GM12801 (cell line): ENCODE results near the gene STXBP4.

Experiments used
- TF ChIP-seq, protein P1 (sequence below): IDR thresholded peaks from one replicate; pipeline ENCODE4 v1.5.1; 2011; ENCODE audit warnings: control low read depth; ENCODE audit not compliant: insufficient read length; ENCODE audit errors: extremely low read depth

STXBP4 gene

DNA sequence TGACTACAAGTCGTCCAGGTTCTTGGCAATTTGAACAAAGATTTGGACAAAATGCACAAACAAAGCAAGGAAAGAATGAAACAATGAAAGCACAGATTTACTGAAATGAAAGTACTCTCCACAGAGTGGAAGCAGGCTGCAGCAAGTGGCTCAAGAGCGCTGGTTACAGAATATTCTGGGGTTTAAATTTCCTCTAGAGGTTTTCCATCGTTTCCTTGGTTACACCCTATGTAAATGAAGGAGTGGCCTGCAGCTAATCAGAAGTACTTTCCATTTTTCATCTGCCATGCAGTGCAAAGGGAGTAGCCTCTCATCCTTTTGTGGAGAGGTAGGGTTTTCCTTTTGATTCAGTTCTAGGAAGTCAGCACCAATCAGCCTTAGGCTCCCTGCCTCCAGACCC is 11.8 kb downstream of the STXBP4 start:
- TF ChIP-seq, protein P1, sequence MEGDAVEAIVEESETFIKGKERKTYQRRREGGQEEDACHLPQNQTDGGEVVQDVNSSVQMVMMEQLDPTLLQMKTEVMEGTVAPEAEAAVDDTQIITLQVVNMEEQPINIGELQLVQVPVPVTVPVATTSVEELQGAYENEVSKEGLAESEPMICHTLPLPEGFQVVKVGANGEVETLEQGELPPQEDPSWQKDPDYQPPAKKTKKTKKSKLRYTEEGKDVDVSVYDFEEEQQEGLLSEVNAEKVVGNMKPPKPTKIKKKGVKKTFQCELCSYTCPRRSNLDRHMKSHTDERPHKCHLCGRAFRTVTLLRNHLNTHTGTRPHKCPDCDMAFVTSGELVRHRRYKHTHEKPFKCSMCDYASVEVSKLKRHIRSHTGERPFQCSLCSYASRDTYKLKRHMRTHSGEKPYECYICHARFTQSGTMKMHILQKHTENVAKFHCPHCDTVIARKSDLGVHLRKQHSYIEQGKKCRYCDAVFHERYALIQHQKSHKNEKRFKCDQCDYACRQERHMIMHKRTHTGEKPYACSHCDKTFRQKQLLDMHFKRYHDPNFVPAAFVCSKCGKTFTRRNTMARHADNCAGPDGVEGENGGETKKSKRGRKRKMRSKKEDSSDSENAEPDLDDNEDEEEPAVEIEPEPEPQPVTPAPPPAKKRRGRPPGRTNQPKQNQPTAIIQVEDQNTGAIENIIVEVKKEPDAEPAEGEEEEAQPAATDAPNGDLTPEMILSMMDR, result no peak

DNA sequence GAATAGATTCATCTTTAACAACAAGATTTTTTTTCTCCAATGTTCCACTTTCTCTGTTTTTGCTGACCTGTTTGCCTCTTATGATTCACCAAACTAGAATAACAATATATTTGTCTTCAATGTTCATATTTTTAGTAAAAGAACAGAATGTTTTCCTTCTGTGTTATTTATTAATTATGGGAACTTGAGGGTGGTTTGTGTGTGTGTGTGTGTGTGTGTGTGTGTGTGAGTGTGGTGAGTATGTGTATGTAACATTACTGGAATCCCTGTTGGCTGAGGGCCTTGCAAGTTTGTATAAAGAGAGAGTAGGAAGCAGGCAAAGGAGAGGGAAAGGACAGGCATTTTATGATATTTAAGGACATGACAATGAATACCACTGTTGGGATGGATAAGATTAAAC is 13.8 kb downstream of the STXBP4 start:
- TF ChIP-seq, protein P1, result no peak

DNA sequence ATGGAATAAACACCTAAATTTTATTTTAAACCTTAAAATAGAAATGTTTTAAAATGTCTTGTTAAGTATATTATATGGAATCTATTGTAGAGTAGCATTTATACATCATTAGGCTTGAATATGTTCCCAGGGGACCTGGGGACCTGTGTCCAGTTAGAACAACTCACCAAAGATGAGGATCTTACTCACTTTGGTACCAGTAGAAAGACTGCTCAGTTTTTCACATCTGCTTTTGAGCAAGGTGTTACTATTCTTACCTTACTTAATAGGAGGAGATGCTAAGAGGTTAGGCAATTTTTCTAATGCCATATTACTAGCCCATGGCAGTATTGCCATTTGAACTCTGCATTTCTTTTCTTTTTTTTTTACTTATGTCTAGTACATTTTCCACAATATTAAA is 14.7 kb downstream of the STXBP4 start:
- TF ChIP-seq, protein P1, result no peak

DNA sequence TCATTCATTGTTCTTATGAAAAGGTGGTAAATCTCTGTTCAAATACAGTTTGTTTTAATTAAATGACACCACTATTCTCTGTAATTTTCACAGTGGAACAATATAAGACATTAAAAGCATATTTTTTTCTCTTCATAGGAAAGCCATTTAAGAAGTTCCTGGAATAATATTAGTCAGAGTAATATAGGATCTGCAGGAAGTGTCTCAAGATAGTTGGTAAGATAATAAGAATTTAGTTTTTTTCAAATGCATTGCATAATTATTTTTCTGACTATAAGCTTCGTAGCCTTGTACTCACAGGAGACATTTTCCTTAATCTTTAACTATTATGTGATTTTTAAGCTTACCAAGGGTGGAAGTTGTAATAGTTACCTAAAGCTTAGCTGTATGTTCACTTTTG is 16.9 kb downstream of the STXBP4 start:
- TF ChIP-seq, protein P1, result no peak

DNA sequence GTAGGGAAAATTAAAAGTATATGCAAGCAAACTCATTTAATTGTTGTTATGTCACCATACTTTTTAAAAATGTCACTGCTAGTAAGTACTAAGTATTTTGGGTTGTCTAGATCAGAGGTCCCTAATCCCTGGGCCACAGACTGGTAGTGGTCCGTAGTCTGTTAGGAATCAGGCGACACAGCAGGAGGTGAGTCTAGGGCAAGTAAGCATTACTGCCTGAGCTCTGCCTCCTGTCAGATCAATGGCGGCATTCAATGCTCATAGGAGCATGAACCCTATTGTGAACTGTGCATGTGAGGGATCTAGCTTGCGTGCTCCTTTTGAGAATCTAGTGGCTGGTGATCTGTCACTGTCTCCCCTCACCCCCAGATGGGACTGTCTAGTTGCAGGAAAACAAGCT is 21.6 kb downstream of the STXBP4 start:
- TF ChIP-seq, protein P1, result no peak

DNA sequence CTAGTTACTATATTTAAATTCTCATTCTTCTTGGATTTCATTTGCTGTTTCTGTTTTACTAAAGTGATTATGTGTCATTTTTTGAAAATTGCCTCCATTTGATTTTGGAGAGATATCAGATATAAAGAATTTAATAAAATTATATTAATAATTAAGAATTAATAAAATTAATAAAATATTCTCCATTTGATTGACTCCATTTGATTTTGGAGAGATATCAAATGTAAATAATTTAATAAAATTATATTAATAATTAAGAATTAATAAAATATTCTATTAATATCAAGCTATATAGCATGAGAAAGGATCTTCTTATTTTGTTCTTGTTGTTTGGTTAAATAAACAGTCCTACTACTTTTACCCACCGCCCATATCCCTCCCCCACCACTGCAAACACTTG is 23.0 kb downstream of the STXBP4 start:
- TF ChIP-seq, protein P1, result no peak

DNA sequence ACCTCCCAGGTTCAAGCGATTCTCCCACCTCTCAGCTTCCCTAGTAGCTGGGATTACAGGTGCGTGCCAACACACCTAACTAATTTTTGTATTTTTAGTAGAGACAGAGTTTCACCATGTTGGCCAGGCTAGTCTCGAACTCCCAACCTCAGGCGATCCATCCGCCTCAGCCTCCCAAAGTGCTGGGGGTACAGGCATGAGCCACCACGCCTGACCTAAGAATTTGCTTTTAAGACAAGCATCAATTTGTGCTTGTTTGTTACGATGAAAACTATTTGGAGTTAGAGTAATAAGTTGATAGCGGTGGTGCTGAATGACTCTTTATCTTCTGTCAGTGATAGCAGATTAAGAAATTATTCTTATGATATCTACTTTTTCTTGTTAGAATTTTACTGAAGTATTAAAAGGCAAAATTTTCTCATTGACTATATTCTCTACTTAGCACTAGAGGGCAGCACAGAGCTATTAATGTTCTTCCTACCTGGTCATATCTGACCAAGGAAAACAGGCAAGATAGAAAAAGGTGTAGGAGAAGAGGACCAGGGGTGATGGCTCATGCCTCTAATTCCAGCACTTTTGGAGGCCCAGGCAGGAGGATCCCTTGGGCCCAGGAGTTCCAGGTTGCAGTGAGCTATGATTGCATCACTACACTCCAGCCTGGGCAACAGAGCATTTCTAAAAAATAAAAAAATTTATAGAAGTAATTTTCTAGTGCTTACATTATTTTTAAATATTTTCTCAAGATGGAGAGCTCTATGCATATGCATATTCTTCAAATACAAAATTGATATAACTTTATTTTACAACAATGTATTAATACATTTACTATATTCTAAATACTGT is 24.5 kb downstream of the STXBP4 start:
- TF ChIP-seq, protein P1, result no peak
